LNCaP clone FGC (cell line): ENCODE results near the gene KMT2D.
A peak's percentile ranks its signal among the peaks of the same experiment; 100 is the strongest.
"Not testable (repeated sequence)": the region's sequence is repeated elsewhere in the genome, so short reads cannot be mapped to it uniquely, and the experiment has no call there.

Source experiments
- DNase-seq: peaks from one replicate; pipeline ENCODE4 v3.0.0-alpha.2; 2011; ENCODE audit warnings: low read depth
- H3K4me3 ChIP-seq: 2 replicates; pipeline ENCODE4 v1.5.1; 2011; ENCODE audit warnings: mild to moderate bottlenecking, low read depth, low read length, control low read depth
- TF ChIP-seq, protein P1 (sequence below): IDR thresholded peaks from 2 replicates; pipeline ENCODE4 v1.5.1; 2012; ENCODE audit warnings: mild to moderate bottlenecking; ENCODE audit not compliant: control insufficient read depth, insufficient read depth; ENCODE audit errors: extremely low read depth

Gene KMT2D

GRCh38 chr12:49068879-49069506 is 8.4 kb upstream of the KMT2D start:
- TF ChIP-seq, protein P1, sequence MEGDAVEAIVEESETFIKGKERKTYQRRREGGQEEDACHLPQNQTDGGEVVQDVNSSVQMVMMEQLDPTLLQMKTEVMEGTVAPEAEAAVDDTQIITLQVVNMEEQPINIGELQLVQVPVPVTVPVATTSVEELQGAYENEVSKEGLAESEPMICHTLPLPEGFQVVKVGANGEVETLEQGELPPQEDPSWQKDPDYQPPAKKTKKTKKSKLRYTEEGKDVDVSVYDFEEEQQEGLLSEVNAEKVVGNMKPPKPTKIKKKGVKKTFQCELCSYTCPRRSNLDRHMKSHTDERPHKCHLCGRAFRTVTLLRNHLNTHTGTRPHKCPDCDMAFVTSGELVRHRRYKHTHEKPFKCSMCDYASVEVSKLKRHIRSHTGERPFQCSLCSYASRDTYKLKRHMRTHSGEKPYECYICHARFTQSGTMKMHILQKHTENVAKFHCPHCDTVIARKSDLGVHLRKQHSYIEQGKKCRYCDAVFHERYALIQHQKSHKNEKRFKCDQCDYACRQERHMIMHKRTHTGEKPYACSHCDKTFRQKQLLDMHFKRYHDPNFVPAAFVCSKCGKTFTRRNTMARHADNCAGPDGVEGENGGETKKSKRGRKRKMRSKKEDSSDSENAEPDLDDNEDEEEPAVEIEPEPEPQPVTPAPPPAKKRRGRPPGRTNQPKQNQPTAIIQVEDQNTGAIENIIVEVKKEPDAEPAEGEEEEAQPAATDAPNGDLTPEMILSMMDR: no peak
- H3K4me3 ChIP-seq: peak overlapping the region; percentile 78
- no peak for DNase-seq

- TF ChIP-seq, protein P1: no peak
- H3K4me3 ChIP-seq: no peak overlapping the region
- no peak for DNase-seq
Observed at GRCh38 chr12:49066120-49066519, 5.5 kb upstream of the KMT2D start.

- TF ChIP-seq, protein P1: no peak
- no peak for DNase-seq
- H3K4me3 ChIP-seq: no peak overlapping the region
Observed at GRCh38 chr12:49064767-49065152, 4.2 kb upstream of the KMT2D start.

DNA sequence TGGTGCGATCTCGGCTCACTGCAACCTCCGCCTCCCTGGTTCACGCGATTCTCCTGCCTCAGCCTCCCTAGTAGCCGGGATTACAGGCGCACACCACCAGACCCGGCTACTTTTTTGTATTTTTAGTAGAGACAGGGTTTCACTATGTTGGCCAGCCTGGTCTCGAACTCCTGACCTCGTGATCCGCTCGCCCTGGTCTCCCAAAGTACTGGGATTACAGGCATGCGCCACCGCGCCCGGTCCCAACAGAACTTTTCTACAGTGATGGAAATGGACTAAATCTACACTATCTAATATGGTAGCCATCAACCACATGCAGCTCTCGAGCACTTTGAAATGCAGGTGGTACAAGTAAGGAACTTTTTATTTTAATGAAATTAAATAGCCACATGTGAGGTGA is 1.3 kb upstream of the KMT2D start:
- DNase-seq, H3K4me3 ChIP-seq: not testable (repeated sequence)

- no peak for DNase-seq
- H3K4me3 ChIP-seq: peak overlapping the region; percentile 94
Observed at GRCh38 chr12:49061157-49061650, 610 bp upstream of the KMT2D start.

DNA sequence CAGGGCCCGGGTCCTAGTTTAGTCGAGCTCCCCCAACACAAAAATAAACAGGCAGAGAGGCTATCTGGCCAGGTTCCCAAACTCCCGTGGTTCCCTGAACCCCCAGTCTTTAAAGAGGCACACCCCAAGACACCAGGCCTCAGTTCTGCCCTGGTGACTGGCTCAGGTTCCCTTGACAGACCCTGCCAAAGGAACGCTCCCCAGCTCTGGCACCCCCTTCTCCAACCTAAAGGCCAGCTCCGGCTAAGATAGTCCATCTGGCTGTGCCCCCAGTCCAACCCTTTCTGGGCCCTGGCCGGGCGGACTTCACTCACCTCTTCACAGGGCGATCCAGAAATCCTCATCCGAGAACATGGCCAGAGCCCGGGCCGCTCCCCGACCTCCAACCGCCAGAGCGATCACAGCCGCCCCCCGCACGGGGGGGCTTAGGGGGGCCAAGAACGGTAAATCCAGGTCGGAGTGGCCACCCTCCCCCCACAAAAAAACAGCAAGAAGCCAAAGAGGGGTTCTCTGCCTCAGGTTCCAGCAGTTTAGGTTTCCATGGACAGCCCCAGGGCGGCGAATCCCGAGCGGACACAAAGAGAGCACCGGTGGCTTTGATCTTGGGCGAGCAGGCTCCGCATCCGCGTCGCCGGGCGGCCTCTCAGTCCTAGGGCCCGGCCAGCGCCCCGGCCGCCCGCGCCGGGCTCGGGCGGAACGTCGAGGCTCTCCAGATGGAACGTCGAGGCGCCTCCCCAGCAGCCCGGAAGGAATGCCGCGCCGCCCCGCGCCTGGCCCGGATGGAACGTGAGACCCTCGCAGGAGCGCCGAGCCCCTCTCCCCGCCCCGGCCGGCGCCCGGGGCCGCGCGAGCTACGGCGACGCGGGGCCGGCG is 1.1 kb downstream of the KMT2D start:
- H3K4me3 ChIP-seq: peak overlapping the region; percentile 94
- no peak for DNase-seq
- TF ChIP-seq, protein P1: no peak

More at GRCh38 chr12:49061157-49061650, 610 bp upstream of the KMT2D start:
- TF ChIP-seq, protein P1: no peak

DNA sequence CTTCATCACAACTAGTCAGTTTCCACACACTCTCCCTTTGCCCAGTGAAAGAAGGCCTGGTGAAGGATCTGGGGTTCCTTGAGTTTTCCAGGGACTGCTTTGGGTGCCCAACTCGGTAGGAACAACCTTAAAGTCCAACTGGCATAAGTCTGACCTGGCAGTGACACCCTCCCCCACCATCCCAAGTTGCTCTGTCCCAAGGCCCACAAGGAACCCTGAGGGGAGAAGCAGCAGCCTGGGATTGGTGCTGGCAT is 1.6 kb downstream of the KMT2D start:
- TF ChIP-seq, protein P1: no peak
- no peak for DNase-seq
- peak overlapping the region; percentile 94 for H3K4me3 ChIP-seq
